Esophagus (tissue), 2 donors: Measurements from ENCODE around the gene TMPRSS9. TPM values are rescaled to one million over a fixed set of nuclear protein-coding genes. Genes with fewer than 3 reads are reported as not detected.

Experiments
- H3K27ac ChIP-seq, 2 donors: one replicate each; pipeline ENCODE4 v1.5.1; 2013; ENCODE audit warnings: low read depth in 2 of 2, mild to moderate bottlenecking in 2 of 2, inconsistent platforms in 1 of 2, low read length in 1 of 2, moderate library complexity in 1 of 2
- H3K27me3 ChIP-seq, 2 donors: one replicate each; pipeline ENCODE4 v1.6.1; 2013; ENCODE audit warnings: low read length in 2 of 2, control low read depth in 1 of 2, mild to moderate bottlenecking in 1 of 2; ENCODE audit not compliant: insufficient read depth in 2 of 2, control insufficient read depth in 1 of 2
- H3K36me3 ChIP-seq, 2 donors: one replicate each; pipeline ENCODE4 v1.6.1; 2013; ENCODE audit warnings: low read length in 1 of 2; ENCODE audit not compliant: control insufficient read depth in 2 of 2, insufficient read depth in 2 of 2
- H3K4me1 ChIP-seq, 2 donors: one replicate each; pipeline ENCODE4 v1.6.1; 2013; ENCODE audit warnings: low read length in 1 of 2; ENCODE audit not compliant: control insufficient read depth in 2 of 2, insufficient read depth in 2 of 2
- H3K4me3 ChIP-seq, 2 donors: one replicate each; pipeline ENCODE4 v1.5.1; 2013; ENCODE audit warnings: low read length in 2 of 2, mild to moderate bottlenecking in 2 of 2, low read depth in 1 of 2, moderate library complexity in 1 of 2
- H3K9me3 ChIP-seq, 2 donors: one replicate each; pipeline ENCODE4 v1.6.1; 2013; ENCODE audit warnings: mild to moderate bottlenecking in 2 of 2, low read depth in 1 of 2, low read length in 1 of 2, moderate library complexity in 1 of 2; ENCODE audit not compliant: control insufficient read depth in 2 of 2, insufficient read depth in 1 of 2
- WGBS, 2 donors: extraction: QIAGEN DNeasy Blood & Tissue Kit; methylation state at CpG; one replicate each; pipeline ENCODE4 v1.1.7; 2013; 5-methylcytosine and 5-hydroxymethylcytosine counted together
- polyA plus RNA-seq, 2 donors: library from polyadenylated mRNA; stranded (reverse); fragments of 200-250 nt; gene quantifications; one replicate each; pipeline ENCODE4 v1.2.3, GENCODE V29; 2013
- donor health status: healthy with polysubstance abuse.
- donor health status: Bipolar disorder and iron deficiency.

The TMPRSS9 gene
- polyA plus RNA-seq, 2 donors, result 0.04 TPM; not detected in 1

DNA sequence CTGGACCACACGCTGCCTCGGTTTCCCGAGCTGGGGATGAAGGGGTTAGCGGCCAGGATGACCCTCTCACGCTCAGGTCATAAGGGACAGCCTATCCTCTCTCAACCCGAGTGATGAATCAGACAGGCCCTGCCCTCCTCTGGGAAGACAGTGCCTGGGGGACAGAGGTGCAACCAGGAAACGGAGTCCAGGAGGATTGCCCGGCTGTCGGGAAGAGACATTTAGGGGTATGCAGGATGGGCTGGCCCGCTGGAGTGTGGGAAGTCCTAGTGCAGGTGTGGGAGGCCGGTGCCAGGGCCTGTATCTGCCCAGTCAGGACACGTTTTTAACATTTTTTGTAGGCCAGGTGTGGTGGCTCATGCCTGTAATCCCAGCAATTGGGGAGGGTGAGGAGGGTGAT, 40.0 kb upstream of the TMPRSS9 start:
- Histone ChIP-seq H3K4me1 (no peaks in the 10 kb centered on the region), H3K27ac (no peak overlapping the region), H3K4me3 (no peak overlapping the region), H3K27me3 (no peaks in the 10 kb centered on the region), H3K36me3 (peaks cover 4 to 13% of the 10 kb centered on the region in 2 donors), H3K9me3 (peaks cover 0 to 2% of the 10 kb centered on the region in 2 donors)
- 55 to 62% methylated on average over 12 of the region's 12 CpGs for WGBS, 2 donors

DNA sequence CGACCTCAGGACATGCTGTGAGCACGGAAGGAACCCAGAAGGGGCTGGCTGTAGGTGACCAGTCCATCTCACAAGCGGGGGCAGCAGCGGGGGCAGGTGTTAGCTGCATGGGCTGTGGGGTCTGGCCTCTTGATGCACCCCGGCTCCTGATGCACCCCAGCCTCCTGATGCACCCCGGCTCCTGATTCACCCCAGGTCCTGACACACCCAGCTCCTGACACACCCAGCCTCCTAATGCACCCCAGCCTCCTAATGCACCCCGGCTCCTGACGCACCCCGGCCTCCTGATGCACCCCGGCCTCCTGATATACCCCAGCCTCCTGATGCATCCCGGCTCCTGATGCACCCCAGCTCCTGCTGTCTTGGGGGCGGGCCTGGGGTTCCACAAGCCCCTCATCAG, 39.1 kb upstream of the TMPRSS9 start:
- no peaks in the 10 kb centered on the region for H3K27me3 ChIP-seq
- no peak overlapping the region for H3K27ac ChIP-seq
- no peaks in the 10 kb centered on the region for H3K9me3 ChIP-seq
- peaks cover 4 to 17% of the 10 kb centered on the region in 2 donors for H3K36me3 ChIP-seq
- H3K4me3 ChIP-seq, result no peak overlapping the region
- 89 to 90% methylated on average over 12 of the region's 12 CpGs for WGBS, 2 donors
- H3K4me1 ChIP-seq, result no peaks in the 10 kb centered on the region

DNA sequence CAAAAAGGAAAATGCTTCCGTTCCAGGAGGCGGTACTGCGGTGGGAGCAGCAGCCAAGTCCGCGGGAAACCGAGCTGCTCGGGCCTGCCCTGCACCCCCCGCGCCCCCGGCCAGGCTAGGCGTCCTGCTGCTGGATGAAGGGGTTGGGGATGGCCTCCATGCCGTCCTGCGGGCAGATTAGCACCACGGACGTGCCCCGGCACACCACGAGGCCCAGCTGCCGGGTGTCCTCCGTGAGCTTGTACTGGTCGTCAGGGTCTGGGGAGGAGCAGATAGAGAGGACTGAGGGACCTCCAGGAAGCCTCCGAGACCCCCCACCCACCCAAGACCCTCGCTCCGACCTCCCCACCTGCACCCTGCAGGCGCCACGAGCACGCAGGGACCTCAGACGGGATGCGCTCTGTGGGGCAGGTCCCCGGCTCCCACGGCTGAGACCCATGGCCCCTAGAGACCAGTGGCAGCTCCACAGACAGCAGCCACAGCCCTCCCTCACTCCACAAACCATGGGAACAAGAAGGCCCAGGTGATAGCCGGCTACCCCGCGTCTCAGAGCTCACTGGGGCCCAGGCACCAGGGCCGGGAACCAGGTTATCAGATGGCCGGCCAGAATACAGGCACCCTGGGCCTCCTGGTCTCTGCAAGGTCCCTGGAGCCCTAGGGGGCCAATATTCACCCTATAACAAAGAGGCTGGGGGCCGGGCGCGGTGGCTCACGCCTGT, 38.3 kb upstream of the TMPRSS9 start:
- Histone ChIP-seq H3K27ac (no peak overlapping the region), H3K36me3 (peaks cover 4 to 17% of the 10 kb centered on the region in 2 donors), H3K27me3 (no peaks in the 10 kb centered on the region), H3K4me1 (no peaks in the 10 kb centered on the region), H3K4me3 (no peak overlapping the region), H3K9me3 (no peaks in the 10 kb centered on the region)
- WGBS, 2 donors, result 87 to 91% methylated on average over 39 of the region's 39 CpGs

DNA sequence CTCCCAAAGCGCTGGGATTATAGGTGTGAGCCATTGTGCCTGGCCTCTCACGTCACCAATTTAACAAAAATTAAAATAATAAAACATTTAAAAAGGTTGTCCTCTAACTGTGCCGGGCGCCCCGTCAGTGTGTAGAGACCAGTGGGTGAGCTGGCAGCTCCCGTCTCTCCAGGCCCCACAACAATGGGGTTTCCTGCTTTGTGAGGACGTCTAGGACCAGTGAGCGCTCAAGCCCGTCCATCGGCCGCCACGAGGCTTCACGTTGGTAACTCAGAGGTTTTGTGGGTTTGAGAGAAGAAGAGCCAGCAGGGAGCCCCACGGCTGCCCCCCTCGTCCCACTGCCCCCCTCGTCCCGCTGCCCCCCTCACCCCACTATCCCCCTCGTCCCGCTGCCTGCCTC, 36.4 kb upstream of the TMPRSS9 start:
- H3K36me3 ChIP-seq, result peaks cover 4 to 17% of the 10 kb centered on the region in 2 donors
- H3K4me3 ChIP-seq, result no peak overlapping the region
- no peaks in the 10 kb centered on the region for H3K27me3 ChIP-seq
- H3K9me3 ChIP-seq, result no peaks in the 10 kb centered on the region
- peaks cover 0 to 3% of the 10 kb centered on the region in 2 donors for H3K4me1 ChIP-seq
- WGBS, 2 donors, result 88 to 89% methylated on average over 19 of the region's 19 CpGs
- H3K27ac ChIP-seq, result no peak overlapping the region

DNA sequence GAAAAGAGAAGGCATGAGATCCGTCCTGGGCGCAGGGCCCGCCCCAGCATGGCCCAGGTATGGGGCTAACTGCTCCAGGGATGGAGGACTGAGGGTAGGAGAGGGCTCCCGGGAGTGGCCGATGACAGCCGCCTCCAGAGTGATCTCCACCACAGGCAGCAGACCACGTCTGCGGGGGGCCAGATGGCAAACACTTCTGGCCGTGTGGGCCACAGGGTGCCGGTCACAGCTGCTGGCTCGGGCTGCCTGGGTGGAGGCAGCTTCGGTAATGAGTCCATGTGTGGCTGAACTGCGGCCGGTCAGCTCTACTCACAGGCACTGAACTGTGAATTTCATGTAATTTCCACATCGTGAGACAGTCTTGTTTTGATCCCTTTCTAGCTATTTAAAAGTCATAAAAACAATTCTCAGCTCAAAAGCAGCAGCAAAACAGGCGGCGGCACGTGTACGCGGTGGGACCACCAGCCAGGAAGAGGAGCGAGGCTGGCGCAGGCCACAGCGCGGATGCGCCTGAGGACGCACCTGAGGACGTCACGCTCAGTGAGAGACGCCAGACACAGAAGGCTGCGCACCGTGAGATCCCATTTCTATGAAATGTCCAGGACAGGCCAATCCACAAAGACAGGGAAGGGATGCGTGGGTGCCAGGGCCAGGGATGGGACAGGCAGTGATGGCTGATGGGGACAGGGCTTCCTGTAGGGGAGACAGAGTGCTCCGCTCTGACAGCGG, 35.7 kb upstream of the TMPRSS9 start:
- H3K36me3 ChIP-seq, result peaks cover 4 to 17% of the 10 kb centered on the region in 2 donors
- H3K4me3 ChIP-seq, result no peak overlapping the region
- H3K27ac ChIP-seq, result no peak overlapping the region
- H3K4me1 ChIP-seq, result peaks cover 0 to 4% of the 10 kb centered on the region in 2 donors
- no peaks in the 10 kb centered on the region for H3K27me3 ChIP-seq
- no peaks in the 10 kb centered on the region for H3K9me3 ChIP-seq
- WGBS, 2 donors, result 85 to 86% methylated on average over 34 of the region's 34 CpGs

DNA sequence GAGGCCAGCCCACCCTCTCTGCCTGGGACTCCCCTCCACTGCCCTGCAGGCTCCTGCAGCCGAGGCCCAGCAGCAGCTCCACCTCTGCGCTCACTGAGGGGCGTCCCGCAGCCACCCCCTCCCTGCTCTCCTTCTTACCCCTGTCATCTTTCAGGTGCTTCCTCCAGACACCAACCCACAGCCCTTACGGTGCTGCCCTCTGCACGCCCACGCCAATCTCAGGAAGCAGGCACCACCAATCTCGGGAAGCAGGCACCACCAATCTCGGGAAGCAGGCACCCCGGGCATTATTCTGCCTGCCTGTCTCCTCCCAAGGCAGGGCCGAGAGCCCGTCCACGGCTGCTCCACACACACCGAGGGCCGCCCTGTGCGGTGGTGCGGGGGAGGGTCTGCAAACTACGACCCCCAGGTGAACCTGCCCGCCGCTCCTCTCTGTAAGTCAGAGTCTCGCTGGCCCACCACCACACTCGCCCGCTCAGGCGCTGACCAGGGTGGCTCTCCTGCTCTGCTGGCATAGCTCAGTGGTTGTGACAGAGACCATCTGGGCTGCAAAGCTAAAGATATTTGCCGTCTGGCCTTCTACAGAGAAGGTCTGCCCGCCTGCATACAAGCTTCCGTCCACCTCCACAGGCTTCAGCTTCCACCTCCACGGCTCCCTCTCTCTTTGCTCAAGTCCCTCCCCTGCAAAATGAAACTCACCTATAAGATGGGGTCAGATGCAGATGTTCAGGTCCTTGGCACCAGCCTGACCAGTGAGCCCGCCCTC, 34.6 kb upstream of the TMPRSS9 start:
- WGBS, 2 donors, result 72 to 79% methylated on average over 29 of the region's 29 CpGs
- Histone ChIP-seq H3K27me3 (no peaks in the 10 kb centered on the region), H3K36me3 (peaks cover 4 to 17% of the 10 kb centered on the region in 2 donors), H3K4me3 (no peak overlapping the region), H3K4me1 (peaks cover 0 to 9% of the 10 kb centered on the region in 2 donors), H3K9me3 (no peaks in the 10 kb centered on the region), H3K27ac (no peak overlapping the region)

DNA sequence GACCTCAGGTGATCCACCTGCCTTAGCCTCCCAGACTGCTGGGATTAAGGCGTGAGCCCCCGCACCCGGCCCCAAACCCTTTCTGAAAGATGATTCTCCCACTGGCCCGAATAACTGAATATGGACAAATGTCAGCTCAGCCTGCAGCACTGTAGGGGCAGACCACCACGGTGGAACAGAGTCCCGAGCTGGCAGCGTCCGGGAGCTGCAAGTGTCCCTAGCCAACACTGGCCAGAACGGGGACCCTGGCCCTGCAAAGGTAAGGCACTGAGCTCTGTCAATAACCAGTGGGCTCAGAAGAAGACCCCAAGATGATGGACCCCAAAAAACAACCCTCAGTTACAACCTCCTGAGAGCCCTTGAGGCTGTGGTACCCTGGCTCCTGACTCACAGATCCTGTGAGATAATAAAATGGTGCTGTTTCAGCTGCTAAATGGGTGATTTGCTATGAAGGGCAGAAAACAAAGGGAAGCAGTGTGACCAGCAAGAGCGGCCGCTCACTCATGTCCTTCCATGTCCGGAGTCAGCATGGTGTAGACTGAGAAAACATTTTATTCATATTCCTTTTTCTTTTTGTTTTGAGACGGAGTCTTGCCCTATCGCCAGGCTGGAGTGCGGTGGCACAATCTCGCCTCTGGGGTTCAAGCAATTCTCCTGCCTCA, 33.2 kb upstream of the TMPRSS9 start:
- Histone ChIP-seq H3K36me3 (peaks cover 4 to 11% of the 10 kb centered on the region in 2 donors), H3K27me3 (no peaks in the 10 kb centered on the region), H3K4me3 (no peak overlapping the region), H3K9me3 (no peaks in the 10 kb centered on the region), H3K27ac (peak overlapping the region in 1 of 2 donors; percentile 90), H3K4me1 (peaks cover 0 to 12% of the 10 kb centered on the region in 2 donors)
- WGBS, 2 donors, result 86 to 89% methylated on average over 16 of the region's 16 CpGs

DNA sequence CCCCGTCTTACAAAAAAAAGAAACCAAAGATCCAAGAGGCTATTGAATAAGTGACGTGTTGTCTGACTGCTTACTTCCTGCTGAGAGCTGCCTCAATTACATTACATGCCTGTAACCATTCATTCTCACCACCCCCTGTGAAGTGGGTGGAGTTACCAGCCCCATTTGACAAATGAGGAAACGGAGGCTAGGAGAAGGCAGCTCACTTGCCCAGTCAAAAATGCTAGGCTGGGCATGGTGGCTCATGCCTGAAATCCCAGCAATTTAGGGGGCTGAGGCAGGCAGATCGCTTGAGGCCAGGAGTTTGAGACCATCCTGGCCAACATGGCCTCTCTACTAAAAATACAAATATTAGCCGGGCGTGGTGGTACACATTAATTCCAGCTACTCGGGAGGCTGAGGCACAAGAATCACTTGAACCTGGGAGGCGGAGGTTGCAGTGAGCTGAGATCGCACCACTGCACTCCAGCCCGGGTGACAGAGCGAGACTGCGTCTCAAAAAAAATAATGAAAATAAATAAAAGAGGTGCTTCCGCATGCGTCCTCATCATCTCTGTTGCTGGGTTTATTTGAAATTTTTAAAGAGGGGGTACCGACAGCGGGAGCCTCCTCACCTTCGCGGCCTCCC, 32.2 kb upstream of the TMPRSS9 start:
- no peaks in the 10 kb centered on the region for H3K9me3 ChIP-seq
- H3K36me3 ChIP-seq, result peaks cover 3 to 7% of the 10 kb centered on the region in 2 donors
- peak overlapping the region; percentile 77 to 96 for H3K4me3 ChIP-seq
- H3K27me3 ChIP-seq, result no peaks in the 10 kb centered on the region
- H3K27ac ChIP-seq, result peak overlapping the region; percentile 81 to 90
- 0 to 1% methylated on average over 18 of the region's 18 CpGs for WGBS, 2 donors
- H3K4me1 ChIP-seq, result peaks cover 0 to 18% of the 10 kb centered on the region in 2 donors
